Measurements from ENCODE around the gene COMMD7. TPM values are rescaled to one million over a fixed set of nuclear protein-coding genes. Genes with fewer than 3 reads are reported as not detected.

Gene COMMD7
- total RNA-seq, 1 experiment from 2014 or later: 66.1 TPM

GRCh38 chr20:32780749-32781655 is 37.7 kb upstream of the COMMD7 start:
- H4K20me1 ChIP-seq (ENCODE audit: control insufficient read depth, insufficient read depth, insufficient read length): peaks cover 2% of the 10 kb centered on the region
- no peak overlapping the region for H3K9ac ChIP-seq (ENCODE audit: extremely low read depth, insufficient read length, low read length)
- no peak overlapping the region for H2AK5ac ChIP-seq (ENCODE audit: insufficient read length, low read length)
- H3K27me3 ChIP-seq (ENCODE audit: insufficient read depth, low read length): no peaks in the 10 kb centered on the region
- Mint-ChIP-seq H3K4me3 (peak overlapping the region; percentile 7 to 44; a peak in 3 of 5 replicates), H3K27ac (peak overlapping the region; percentile 63 to 92 (median 84); a peak in 6 of 7 replicates), H3K36me3 (ENCODE audit: insufficient read depth in 1 of 3, low read depth in 3 of 3) (peaks cover 65 to 97% (median 81%) of the 10 kb centered on the region in 3 experiments), H3K27me3 (ENCODE audit: low read depth) (no peaks in the 10 kb centered on the region; the same call in 1 of the 2 replicates), H3K9me3 (no peaks in the 10 kb centered on the region), H3K4me1 (peaks cover 52 to 62% of the 10 kb centered on the region in 2 experiments)
- no peak overlapping the region for H3K4ac ChIP-seq (ENCODE audit: low read depth, low read length)
- WGBS (ENCODE audit: extremely low coverage, insufficient read length, low lambda C conversion rate): no CpG with 5 or more reads among the region's 18 CpGs
- no peak overlapping the region for H2BK5ac ChIP-seq (ENCODE audit: insufficient read length, low read length)
- DNase-seq: peak; percentile 64
- no peak overlapping the region; the same call in 1 of the 2 replicates for H3K14ac ChIP-seq (ENCODE audit: insufficient read depth, low read length)
- peaks cover 25% of the 10 kb centered on the region; the same call in 1 of the 2 replicates for H3K79me2 ChIP-seq (ENCODE audit: insufficient read depth, low read length)
- no peak overlapping the region for H2BK15ac ChIP-seq (ENCODE audit: low read depth, low read length)
- no peak overlapping the region for H2BK120ac ChIP-seq (ENCODE audit: low read depth, low read length, poor library complexity, severe bottlenecking)
- no peaks in the 10 kb centered on the region for H3K9me3 ChIP-seq (ENCODE audit: control insufficient read depth, low read depth, low read length)
- no peak overlapping the region for H4K91ac ChIP-seq (ENCODE audit: insufficient read length, low read depth, low read length)
- no peak overlapping the region for H3T11ph ChIP-seq (ENCODE audit: low read length)
- H3K23ac ChIP-seq (ENCODE audit: insufficient read length, low read depth, low read length): no peak overlapping the region
- no peak overlapping the region for H4K8ac ChIP-seq (replicated peaks; ENCODE audit: insufficient read length, low read depth, low read length)
- H3K79me1 ChIP-seq (ENCODE audit: insufficient read depth, low read depth, low read length, poor library complexity, severe bottlenecking): peaks cover 3% of the 10 kb centered on the region
- no peak overlapping the region for H2BK20ac ChIP-seq (ENCODE audit: low read depth, low read length, poor library complexity, severe bottlenecking)
- H4K5ac ChIP-seq (ENCODE audit: insufficient read length, low read depth, low read length): no peak overlapping the region
- H3K4me2 ChIP-seq (ENCODE audit: insufficient read depth, insufficient read length, low read length): no peak overlapping the region
- no peaks in the 10 kb centered on the region for H3K23me2 ChIP-seq (ENCODE audit: insufficient read length, low read depth, low read length, poor library complexity, severe bottlenecking)
- H3K4me1 ChIP-seq (ENCODE audit: insufficient read depth, low read length): peaks cover 3% of the 10 kb centered on the region; the same call in 1 of the 2 replicates
- H3K27ac ChIP-seq (ENCODE audit: insufficient read length, low read depth, low read length): no peak overlapping the region
- H2AFZ ChIP-seq (ENCODE audit: low read length): no peak overlapping the region
- no peak overlapping the region for H3K18ac ChIP-seq (ENCODE audit: insufficient read length, low read depth, low read length)
- H3K56ac ChIP-seq (ENCODE audit: insufficient read length, low read depth, low read length): no peak overlapping the region
- no peak overlapping the region for H2BK12ac ChIP-seq (ENCODE audit: insufficient read length, low read depth, low read length)
- 0 out of 3 replicates have a peak, but pooled peaks have one; percentile 14 for TF ChIP-seq CTCF (conservative IDR thresholded peaks at IDR 0.05)
